ENCODE results near the gene MSH3.

DNA sequence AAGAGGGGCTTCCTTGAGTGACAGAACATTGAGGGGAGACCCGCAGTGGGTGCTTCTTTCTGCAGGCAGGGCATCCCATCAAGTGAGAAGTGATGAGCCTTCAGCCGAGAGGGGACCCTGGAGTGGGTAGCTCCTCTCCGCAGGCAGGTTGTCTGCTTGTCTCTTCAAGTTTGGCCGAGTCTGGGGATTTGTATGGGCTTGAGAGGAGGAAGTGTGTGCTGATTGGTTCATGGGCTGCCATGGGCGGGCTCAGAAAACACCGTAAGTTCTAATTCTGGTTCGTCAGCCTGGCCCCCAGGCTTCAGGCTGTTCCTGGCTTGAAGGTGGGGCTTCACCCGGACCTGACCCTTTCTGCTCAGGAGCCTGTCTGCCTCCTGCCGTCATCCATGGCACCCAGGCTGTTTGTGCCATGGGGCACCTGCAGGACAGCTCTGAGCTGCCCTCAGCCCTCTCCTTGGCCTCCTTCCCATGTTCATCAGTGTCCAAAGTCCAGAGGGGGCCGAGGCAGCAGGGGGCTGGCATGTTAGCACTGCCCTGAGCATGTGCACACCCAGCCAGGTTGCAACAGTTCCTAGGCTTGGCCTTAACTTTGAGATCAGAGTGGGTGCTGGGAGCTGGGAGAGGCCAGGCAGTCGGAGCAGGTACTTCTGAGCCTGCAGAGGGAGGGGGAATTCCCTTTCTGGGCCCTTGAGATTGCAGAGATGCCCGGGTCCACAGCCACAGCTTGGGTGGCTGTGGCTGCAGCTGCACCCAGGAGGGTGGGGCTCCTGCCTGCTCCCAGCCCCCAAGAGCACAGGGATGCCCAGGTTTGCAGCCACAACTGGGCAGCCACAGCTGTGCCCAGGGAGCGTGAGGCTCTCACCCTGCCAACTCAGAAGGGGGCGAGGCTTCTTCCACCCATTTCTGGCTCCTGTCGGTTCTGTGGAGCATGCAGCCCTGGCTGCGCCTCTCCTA lies 13.8 kb downstream of the MSH3 start:
- TF ChIP-seq, protein P1, sequence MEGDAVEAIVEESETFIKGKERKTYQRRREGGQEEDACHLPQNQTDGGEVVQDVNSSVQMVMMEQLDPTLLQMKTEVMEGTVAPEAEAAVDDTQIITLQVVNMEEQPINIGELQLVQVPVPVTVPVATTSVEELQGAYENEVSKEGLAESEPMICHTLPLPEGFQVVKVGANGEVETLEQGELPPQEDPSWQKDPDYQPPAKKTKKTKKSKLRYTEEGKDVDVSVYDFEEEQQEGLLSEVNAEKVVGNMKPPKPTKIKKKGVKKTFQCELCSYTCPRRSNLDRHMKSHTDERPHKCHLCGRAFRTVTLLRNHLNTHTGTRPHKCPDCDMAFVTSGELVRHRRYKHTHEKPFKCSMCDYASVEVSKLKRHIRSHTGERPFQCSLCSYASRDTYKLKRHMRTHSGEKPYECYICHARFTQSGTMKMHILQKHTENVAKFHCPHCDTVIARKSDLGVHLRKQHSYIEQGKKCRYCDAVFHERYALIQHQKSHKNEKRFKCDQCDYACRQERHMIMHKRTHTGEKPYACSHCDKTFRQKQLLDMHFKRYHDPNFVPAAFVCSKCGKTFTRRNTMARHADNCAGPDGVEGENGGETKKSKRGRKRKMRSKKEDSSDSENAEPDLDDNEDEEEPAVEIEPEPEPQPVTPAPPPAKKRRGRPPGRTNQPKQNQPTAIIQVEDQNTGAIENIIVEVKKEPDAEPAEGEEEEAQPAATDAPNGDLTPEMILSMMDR (IDR thresholded peaks at IDR 0.05), result no peak
- no peak for TF ChIP-seq POLR2A (IDR thresholded peaks at IDR 0.05)

All from prostate gland (tissue), 2 donors.